GM18858 (cell line): ENCODE results near the gene NOL4L.

ENCODE experiments used
- ATAC-seq: cut with Tn5 transposase; IDR thresholded peaks from one replicate; pipeline ENCODE4 v1.9.1; 2021; ENCODE audit not compliant: unreplicated experiment

Gene NOL4L

GRCh38 chr20:32462900-32463641, 122.1 kb downstream of the NOL4L start:
- no peak for ATAC-seq

- ATAC-seq, result no peak
Measured at GRCh38 chr20:32461836-32462600, 123.1 kb downstream of the NOL4L start.

DNA sequence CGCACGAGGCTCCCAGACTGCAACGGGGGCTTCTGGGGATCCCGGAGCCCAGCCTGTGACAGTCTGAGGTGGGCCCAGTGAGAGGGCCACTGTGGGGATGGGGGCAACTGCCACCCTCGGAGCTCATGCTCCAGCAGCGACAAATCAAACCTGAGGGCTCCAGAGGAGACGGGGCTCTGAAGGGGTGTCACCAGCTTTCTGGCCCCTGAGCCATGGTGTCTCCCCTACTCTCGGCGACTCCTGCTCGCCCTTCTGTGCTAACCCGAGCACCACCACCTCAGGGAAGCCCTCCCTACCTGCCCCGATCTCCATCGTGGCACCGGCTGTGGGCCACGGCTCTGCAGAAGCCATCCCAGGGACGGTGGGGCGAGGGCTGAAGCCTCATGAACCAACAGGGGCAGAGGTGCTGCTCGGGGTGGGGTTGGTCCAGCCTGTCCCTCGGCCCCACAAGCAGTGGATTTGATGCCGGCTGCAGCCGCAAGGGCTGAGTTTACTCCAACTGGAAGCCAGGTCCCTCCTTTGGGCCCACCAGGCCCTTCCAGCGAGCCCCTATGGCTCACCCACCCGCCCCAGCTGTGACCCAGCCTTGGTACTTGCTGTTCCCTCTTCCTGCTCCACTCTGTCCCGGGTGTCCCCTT, 124.3 kb downstream of the NOL4L start:
- ATAC-seq, result no peak

GRCh38 chr20:32460231-32460630, 124.9 kb downstream of the NOL4L start:
- ATAC-seq, result no peak

GRCh38 chr20:32458837-32459220, 126.3 kb downstream of the NOL4L start:
- ATAC-seq, result no peak

DNA sequence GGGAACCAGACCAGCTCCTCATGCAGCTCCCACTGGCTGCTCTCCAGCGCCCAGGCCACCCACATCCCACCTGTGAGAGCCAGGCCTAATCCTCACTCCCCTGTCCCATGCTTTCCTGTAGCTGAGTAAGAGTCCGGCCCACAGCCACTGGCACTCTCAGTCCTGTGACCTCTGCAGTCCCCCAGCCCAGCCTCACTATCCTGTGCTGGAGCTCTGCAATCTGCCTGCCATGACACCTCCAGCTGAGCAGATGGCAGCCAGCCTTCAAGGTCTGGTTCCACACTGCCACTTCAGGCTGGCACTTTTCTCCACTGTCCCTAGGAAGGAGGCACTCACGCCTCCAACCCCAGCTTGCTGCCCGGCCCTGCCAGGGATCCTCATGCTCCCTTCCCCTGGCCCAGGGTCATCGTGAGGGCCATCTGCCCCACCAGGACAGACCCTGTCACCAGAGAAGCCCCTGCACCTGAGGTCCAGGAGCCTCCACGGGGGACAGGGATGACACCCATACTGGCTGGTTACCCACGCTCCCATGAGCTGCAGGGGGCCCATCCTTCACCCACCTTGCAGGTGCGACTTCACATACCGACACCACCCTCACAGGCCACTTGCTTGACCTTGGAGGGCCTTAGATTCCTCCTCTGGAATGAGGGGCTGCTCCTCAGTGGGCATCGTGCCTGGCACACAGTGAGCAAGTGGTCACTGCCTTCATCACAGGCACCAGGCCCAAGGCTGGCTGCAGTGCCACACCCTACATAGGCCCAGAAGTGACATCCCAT, 126.9 kb downstream of the NOL4L start:
- no peak for ATAC-seq

- ATAC-seq, result no peak
Measured at GRCh38 chr20:32457479-32457986, 127.6 kb downstream of the NOL4L start.

- no peak for ATAC-seq
Measured at GRCh38 chr20:32456869-32457478, 128.2 kb downstream of the NOL4L start.

DNA sequence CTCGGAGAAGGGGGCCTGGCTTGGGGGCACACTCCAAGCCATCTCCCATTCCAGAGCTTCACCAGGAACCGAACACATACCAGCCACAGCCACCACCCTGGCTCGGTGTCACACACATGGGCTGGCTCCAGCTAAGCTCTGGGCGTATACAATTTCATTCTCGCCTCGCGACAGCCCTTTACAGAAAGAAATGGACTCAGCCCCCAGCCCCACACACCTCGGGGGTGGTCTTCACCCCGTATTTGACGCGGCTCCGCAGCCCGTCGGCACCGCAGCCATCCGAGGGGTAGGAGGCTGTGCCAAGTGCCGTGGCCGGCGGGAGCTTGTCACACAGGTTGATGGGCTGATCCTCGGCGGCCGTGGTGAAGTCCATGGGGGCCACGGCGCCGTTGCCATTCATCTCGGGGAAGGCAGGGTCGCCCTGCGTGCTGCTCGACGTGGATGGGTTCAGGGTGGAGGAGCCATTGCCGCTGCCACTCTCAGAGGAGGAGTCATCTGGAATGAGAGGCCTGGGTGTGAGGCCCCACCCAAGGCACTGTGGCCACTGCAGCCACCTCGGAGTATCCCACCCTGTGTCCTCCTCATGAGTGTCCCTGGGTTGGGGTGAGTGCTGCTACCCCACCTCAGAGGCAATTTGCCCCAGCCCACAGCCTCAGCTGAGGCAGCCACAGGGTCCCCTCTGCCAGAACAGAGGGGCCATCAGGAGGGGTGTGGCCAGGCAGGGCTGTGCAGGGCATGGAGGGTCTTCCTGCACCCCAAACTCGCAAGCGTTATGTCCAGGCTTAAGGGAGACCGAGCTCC, 129.0 kb downstream of the NOL4L start:
- ATAC-seq, result no peak

DNA sequence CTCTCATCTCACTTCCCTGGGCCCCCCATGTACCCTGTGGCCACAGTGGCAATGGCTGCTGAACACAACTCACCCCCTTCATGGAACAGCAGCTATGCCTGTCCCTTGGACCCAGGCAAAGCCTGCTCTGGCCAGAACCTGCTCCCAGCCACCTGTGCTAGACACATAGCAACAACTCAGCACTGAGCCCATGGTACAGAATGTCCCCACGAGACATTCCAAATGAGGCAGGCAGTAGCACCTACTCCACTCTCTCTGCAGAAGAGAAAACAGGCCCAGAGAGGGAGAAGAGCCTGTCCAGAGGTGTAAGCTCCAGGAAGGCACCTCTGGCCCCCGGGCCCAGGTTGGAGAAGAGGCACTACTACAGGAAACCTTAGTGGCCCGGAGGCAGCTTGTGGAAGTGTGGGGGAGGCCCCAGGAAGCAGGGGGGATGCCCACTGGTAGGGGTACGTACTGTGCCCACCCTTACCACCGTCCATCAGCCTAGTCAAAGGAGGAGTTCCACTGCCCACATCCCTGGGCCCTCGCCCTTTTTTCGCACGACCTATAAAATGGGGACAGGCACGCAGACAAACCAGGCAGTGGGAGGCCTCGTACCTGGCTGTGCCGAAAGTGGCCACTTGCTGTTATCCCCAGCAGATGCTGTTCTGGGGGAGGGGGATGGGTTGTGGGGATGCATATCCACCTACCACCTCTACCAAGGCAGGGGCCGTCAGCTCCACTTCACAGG, 129.8 kb downstream of the NOL4L start:
- no peak for ATAC-seq

- ATAC-seq, result no peak
Measured at GRCh38 chr20:32454164-32455145, 130.7 kb downstream of the NOL4L start.

GRCh38 chr20:32453467-32454163, 131.5 kb downstream of the NOL4L start:
- ATAC-seq, result no peak

DNA sequence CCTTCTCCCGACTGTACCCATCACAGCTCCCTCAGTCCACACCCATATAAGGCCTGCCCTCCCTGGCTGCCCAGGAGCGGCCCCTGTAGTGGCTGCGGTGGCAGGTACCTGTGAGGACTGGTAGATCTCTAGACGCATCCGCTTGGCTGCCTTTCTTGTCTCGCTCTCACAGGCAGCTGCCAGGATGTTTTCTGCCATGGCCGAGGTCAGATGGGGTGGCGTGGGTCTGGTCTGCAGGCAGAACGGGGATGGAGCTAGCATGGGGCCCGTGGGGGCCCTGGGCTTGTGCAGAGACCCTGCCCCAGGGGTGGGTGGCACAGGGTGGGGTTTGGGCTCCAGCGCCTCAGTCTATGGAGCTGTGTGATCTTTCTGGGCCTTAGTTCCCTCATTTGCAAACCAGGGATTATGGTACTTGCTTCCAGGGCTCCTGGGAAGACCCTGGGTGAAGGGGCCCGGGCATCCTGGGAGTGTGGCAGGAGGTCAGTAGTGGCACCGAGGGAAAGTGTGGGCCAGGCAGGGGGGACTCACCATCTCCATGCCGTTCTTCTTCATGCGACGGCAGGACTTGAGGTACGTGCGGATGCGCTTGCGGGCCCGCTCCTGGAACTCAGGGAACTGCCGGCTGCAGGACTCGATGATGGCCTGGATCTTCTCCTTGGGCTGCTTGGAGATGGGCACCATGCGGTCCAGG, 132.2 kb downstream of the NOL4L start:
- ATAC-seq, result no peak

DNA sequence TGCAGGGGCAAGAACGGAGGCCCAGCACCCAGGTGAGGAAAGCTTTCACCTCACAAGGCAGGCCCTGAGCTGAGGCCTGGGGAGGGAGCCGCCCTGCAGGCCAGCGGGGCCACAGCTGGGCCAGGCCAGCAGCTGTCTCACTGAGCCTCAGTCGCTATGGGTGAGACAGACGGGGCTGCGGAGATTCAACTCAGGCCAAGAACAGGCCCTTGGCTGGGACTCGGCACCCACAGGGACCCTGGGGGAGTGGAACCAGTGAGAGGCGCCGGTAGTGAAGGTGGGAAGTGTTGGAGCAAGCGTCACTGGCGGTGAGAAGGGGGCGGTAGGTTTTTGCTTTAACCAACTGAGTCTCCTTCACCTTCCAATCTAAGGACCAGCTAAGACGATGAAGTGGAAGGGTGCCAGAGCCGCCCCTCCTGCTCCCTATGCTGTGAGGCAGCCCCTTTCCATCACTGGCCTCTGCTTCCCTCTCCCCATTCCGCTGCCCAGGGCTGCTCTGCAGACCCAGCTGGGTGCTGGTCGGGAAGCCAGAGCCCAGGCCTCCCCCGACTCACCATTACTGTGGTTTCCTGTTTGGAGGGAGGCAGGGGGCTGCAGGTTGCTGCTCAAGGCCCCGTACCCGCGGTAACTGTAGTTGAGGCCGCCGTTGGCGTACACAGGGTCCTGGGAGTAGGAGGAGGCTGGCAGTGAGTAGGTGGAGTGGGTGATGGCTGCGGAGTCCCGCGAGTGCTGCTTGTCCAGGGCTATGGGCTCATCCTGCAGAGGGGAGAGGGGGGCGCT, 133.3 kb downstream of the NOL4L start:
- ATAC-seq, result no peak

- no peak for ATAC-seq
Measured at GRCh38 chr20:32451340-32451681, 133.8 kb downstream of the NOL4L start.

DNA sequence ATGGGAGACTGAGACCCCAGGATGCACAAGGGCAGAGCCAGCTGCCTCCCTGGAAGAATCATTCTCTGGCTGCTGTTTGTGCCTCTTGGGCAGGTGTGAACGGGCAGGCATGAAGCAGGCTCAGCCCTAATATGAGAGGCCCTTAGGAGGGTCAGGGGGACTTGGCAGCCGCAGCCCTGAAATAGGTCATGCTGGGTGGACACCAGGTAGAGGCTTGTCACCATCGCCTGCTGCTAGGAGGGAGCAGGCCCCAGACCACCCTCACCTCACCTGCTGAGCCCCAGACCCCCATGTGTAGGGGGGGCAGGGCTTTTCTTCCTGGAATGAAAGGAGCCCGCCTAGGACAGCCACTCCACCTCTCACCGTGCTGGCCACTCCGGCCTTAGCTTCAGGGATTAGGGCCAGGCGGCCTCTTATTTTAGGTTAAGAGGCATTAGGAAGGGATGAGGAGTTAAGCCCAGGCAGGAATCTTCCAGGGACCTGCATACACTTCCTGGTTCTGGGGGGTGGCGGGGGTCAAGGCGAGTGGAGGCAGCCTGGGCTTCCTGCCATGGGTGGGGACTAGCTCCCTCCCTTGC, 134.6 kb downstream of the NOL4L start:
- no peak for ATAC-seq
